ENCODE results near the gene UROS. TPM values are rescaled to one million over a fixed set of nuclear protein-coding genes. Genes with fewer than 3 reads are reported as not detected.

UROS gene
- polyA plus RNA-seq, 1 donor from 2014 or later: 103 TPM

DNA sequence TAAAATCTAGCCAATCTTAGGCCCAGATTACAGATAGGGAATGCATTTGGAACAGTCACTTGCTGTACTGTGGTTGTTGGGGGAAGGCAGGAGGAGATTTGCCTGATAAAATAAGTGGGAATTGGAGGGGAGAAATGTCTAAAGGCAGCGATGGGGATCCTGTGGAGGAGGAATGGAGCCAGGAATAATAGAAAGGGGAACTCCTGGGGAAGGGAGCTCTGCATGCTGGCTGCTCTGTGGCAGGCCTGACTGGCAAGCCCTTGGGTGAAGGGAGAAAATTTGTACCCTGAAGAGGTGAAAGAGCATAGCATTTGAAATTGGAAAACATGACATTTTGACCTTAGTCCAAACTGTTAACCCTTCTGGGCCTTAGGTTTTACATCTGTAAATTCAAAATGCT lies 61.1 kb downstream of the UROS start:
- Histone ChIP-seq H3K4me3 (ENCODE audit: low read length) (no peak overlapping the region), H3K9me2 (ENCODE audit: insufficient read depth, low read length) (no peaks in the 10 kb centered on the region), H3K9me3 (ENCODE audit: low read length) (no peaks in the 10 kb centered on the region), H3K79me2 (replicated peaks; ENCODE audit: insufficient read depth, low read length) (no peaks in the 10 kb centered on the region), H3K4me2 (ENCODE audit: low read length) (no peak overlapping the region), H3K27me3 (ENCODE audit: insufficient read depth, low read depth, low read length) (no peaks in the 10 kb centered on the region), H2AFZ (ENCODE audit: low read depth, low read length) (no peak overlapping the region), H4K20me1 (ENCODE audit: insufficient read depth) (no peaks in the 10 kb centered on the region), H3F3A (ENCODE audit: insufficient read depth, low read length, poor library complexity, severe bottlenecking) (no peaks in the 10 kb centered on the region), H3K27ac (ENCODE audit: low read length) (no peak overlapping the region), H3K9ac (ENCODE audit: low read length) (no peak overlapping the region), H3K36me3 (ENCODE audit: insufficient read depth, low read length) (peaks cover 30% of the 10 kb centered on the region)
- TF ChIP-seq RAD21 (conservative IDR thresholded peaks at IDR 0.05): no peak
- TF ChIP-seq, protein P1, sequence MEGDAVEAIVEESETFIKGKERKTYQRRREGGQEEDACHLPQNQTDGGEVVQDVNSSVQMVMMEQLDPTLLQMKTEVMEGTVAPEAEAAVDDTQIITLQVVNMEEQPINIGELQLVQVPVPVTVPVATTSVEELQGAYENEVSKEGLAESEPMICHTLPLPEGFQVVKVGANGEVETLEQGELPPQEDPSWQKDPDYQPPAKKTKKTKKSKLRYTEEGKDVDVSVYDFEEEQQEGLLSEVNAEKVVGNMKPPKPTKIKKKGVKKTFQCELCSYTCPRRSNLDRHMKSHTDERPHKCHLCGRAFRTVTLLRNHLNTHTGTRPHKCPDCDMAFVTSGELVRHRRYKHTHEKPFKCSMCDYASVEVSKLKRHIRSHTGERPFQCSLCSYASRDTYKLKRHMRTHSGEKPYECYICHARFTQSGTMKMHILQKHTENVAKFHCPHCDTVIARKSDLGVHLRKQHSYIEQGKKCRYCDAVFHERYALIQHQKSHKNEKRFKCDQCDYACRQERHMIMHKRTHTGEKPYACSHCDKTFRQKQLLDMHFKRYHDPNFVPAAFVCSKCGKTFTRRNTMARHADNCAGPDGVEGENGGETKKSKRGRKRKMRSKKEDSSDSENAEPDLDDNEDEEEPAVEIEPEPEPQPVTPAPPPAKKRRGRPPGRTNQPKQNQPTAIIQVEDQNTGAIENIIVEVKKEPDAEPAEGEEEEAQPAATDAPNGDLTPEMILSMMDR (IDR thresholded peaks at IDR 0.05; ENCODE audit: poor library complexity, severe bottlenecking): no peak

DNA sequence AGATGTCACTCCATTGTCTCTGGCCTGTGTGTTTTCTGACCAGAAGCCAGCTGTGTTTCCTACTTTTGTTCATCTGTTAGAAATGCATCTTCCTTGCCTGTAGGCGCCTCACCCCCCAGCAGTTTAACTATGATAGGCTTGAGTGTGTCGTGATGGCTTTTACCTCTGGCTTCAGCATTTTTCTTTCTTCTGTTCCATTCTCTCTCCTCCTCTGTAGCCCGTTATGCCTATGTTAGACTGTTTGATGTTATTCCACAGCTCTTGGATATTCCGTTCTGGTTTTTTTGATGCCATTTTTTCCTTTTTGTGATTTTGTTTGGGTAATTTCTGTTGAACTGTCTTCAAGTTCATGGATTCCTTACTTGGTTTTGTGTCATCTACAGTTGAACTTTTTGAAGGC lies 65.3 kb downstream of the UROS start:
- TF ChIP-seq SMC3 (conservative IDR thresholded peaks at IDR 0.05; ENCODE audit: poor library complexity) (no peak), EZH2 (IDR thresholded peaks at IDR 0.05; ENCODE audit: borderline replicate concordance, insufficient read depth, low read length, poor library complexity, severe bottlenecking) (no peak), EP300 (conservative IDR thresholded peaks at IDR 0.05; ENCODE audit: poor library complexity, severe bottlenecking) (no peak), POLR2AphosphoS5 (IDR thresholded peaks at IDR 0.05) (no peak), TAF1 (IDR thresholded peaks at IDR 0.05; ENCODE audit: low read depth) (no peak), RAD21 (conservative IDR thresholded peaks at IDR 0.05) (no peak), MXI1 (conservative IDR thresholded peaks at IDR 0.05; ENCODE audit: poor library complexity, severe bottlenecking) (no peak)
- TF ChIP-seq, protein P1 (IDR thresholded peaks at IDR 0.05; ENCODE audit: poor library complexity, severe bottlenecking): no peak
- TF ChIP-seq, protein P2, sequence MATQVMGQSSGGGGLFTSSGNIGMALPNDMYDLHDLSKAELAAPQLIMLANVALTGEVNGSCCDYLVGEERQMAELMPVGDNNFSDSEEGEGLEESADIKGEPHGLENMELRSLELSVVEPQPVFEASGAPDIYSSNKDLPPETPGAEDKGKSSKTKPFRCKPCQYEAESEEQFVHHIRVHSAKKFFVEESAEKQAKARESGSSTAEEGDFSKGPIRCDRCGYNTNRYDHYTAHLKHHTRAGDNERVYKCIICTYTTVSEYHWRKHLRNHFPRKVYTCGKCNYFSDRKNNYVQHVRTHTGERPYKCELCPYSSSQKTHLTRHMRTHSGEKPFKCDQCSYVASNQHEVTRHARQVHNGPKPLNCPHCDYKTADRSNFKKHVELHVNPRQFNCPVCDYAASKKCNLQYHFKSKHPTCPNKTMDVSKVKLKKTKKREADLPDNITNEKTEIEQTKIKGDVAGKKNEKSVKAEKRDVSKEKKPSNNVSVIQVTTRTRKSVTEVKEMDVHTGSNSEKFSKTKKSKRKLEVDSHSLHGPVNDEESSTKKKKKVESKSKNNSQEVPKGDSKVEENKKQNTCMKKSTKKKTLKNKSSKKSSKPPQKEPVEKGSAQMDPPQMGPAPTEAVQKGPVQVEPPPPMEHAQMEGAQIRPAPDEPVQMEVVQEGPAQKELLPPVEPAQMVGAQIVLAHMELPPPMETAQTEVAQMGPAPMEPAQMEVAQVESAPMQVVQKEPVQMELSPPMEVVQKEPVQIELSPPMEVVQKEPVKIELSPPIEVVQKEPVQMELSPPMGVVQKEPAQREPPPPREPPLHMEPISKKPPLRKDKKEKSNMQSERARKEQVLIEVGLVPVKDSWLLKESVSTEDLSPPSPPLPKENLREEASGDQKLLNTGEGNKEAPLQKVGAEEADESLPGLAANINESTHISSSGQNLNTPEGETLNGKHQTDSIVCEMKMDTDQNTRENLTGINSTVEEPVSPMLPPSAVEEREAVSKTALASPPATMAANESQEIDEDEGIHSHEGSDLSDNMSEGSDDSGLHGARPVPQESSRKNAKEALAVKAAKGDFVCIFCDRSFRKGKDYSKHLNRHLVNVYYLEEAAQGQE (IDR thresholded peaks at IDR 0.05; ENCODE audit: borderline replicate concordance): no peak
- Histone ChIP-seq H3K4me3 (ENCODE audit: low read length) (no peak overlapping the region), H3K9me2 (ENCODE audit: insufficient read depth, low read length) (no peaks in the 10 kb centered on the region), H3K9me3 (ENCODE audit: low read length) (no peaks in the 10 kb centered on the region), H3K9ac (ENCODE audit: low read length) (no peak overlapping the region), H3K79me2 (replicated peaks; ENCODE audit: insufficient read depth, low read length) (no peaks in the 10 kb centered on the region), H3F3A (ENCODE audit: insufficient read depth, low read length, poor library complexity, severe bottlenecking) (no peaks in the 10 kb centered on the region), H3K36me3 (ENCODE audit: insufficient read depth, low read length) (peaks cover 27% of the 10 kb centered on the region), H3K4me2 (ENCODE audit: low read length) (no peak overlapping the region), H2AFZ (ENCODE audit: low read depth, low read length) (no peak overlapping the region), H3K27me3 (ENCODE audit: insufficient read depth, low read depth, low read length) (no peaks in the 10 kb centered on the region), H4K20me1 (ENCODE audit: insufficient read depth) (no peaks in the 10 kb centered on the region), H3K27ac (ENCODE audit: low read length) (no peak overlapping the region)

Data from neural cell (in vitro differentiated cells).